Fibroblast of gingiva (primary cell): ENCODE measurements around the gene CFC1.
"Not testable (repeated sequence)": the region's sequence is repeated elsewhere in the genome, so short reads cannot be mapped to it uniquely, and the experiment has no call there.

Experiments used
- DNase-seq: peaks from one replicate; pipeline ENCODE4 v3.0.0-alpha.2; 2011; ENCODE audit warnings: low read depth

Gene CFC1

DNA sequence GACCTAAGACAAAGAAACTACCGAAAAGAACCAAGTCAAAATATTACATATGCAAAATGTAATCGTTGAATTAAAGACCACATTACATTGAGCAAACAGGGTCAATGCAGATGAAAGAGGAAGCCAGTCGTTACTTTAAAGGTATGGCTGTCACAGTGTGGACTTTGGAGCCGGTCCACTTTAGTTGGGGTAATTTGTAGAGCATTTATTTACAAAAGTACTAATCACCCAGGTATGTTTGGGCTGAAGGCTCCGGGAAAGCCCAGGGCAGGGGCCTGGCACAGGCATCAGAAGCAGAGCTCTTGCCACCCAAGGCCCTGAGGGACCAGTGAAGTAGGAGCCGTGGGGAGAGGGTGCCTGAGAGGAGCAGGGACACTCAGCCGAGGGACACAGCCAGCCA lies 15.8 kb downstream of the CFC1 start:
- DNase-seq = not testable (repeated sequence)

GRCh38 chr2:130582970-130583369 lies 16.4 kb downstream of the CFC1 start:
- DNase-seq = not testable (repeated sequence)

GRCh38 chr2:130581491-130581890 lies 17.9 kb downstream of the CFC1 start:
- DNase-seq = not testable (repeated sequence)

- not testable (repeated sequence) for DNase-seq
Measured at GRCh38 chr2:130579121-130579520, 20.3 kb downstream of the CFC1 start.

DNA sequence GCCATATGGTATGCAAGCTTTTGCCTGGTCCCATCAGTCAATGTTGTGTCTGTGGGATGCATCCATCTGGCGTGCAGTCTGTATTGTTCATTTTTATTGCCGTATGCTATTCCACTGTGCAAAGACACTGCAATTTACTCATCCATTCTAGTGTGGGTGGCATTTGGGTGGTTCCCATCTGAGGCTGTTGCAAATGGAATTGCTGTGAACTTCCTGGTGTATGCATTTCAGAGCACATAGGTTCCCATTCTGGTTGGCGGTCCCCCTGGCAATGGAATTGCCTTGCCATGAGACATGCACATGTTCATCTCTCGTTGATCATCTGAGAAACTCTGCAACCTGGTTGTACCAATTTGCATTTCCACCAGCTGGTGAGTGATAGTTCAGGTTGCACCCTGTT lies 21.8 kb downstream of the CFC1 start:
- DNase-seq = not testable (repeated sequence)

DNA sequence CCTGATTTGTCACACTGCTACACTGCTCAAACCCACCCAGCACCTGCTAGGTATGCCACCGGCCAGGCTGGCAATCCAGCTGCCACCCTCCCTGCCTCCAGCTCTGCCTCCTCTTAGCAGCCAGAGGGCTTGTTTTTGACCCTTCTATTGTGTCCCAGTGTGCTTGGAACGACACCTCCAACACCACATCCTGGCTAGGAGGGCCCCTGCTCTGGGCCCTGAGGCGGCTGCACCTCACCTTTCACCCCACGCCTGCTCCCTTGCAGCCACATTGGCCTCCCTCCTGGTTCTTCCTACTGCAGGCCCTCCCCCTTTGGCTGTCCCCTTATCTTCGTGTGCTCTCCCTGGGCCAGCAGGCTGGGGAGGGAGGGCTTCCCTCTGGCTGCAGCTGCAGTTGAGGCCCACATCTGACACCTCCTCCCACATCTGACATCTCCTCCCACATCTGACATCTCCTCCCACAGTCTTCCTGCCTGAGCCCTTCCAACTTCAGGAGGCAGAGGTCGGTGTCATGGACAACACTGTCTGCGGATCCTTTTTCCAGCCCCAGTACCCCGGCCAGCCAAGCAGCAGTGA lies 23.1 kb downstream of the CFC1 start:
- DNase-seq = not testable (repeated sequence)

DNA sequence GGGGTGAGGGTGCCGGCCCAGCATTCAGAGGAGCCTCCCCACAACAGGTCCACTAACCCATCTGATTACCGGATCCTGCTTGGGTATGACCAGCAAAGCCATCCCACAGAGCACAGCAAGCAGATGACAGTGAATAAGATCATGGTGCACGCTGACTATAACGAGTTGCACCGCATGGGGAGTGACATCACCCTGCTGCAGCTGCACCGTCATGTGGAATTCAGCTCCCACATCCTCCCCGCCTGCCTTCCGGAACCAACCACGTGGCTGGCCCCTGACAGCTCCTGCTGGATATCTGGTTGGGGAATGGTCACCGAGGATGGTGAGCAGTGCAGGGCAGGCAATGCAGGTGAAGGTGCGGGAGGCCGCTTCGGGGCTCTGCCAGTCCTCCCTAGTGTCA lies 25.1 kb downstream of the CFC1 start:
- not testable (repeated sequence) for DNase-seq

GRCh38 chr2:130571929-130572328 lies 27.4 kb downstream of the CFC1 start:
- not testable (repeated sequence) for DNase-seq

GRCh38 chr2:130566165-130566564 lies 33.2 kb downstream of the CFC1 start:
- DNase-seq = not testable (repeated sequence)

DNA sequence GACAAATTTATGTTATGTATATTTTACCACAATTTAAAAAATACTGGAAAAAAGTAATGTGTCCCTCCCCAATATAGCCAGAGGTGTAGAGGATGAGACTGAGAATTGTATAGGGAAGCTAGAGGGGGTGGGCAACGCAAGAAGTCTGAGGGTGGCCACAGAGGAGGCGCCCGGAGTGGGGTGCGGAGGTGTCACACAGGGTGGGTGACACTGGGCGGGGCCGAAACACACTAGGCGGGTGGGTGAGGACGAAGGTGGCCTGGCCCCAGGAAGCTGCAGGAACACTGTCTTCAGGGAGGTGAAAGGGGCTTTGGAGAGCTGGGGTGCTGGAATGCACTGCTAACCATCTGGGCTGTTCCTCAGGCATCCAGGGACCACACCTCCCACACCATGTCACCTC lies 42.9 kb downstream of the CFC1 start:
- not testable (repeated sequence) for DNase-seq

DNA sequence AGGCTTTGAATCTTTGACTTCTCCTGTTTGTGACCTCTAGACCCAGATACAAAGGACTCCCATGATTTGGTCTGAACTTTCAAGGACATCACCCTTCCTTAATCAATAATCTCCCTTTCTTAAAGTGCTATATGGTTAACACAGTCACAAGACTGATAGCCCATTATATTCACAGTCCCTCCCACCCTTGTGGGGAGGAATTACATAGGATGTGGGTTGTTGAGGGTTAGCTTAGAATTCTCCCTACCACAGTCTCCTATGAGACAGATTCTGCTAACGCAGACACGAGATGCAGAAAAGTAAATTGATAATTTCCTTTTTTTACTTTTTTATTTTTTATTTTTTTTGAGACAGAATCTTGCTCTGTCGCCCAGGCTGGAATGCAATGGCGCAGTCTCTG lies 45.2 kb downstream of the CFC1 start:
- DNase-seq = not testable (repeated sequence)

GRCh38 chr2:130549475-130549874 lies 49.9 kb downstream of the CFC1 start:
- DNase-seq = not testable (repeated sequence)

DNA sequence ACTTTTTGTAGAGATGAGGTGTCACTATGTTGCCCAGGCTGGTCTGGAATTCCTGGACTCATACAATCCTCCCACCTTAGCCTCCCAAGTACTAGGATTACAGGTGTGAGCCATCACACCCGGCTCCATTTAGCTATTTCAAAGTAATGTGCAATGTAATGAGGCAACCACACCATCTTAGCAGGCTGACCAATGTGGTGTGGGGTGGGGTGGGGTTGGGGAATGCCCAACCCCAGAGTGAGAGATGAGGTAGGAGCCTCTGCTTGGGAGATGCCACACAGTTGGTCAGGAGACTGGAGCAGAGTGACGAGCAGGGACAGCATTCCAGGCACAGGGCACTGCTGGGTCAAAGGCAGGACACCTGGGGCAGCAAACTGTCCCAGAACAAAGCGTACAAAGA lies 51.0 kb downstream of the CFC1 start:
- not testable (repeated sequence) for DNase-seq

DNA sequence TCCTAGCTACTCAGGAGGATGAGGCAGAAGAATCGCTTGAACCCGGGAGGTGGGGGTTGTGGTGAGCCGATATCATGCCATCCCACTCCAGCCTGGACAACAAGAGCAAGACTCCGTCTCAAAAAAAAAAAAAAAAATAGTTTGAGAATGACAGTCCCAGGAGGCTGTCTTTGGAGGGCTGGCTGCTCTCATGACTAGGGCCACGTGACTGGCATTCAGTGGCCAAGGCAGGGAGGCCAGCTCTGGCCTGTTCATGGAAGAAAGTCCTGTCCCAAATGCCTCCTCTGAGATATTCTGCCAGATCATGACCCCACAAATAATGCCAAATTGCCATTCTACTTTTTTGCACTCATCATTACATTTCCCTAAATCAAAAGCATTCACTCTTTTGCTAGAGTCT lies 54.4 kb downstream of the CFC1 start:
- not testable (repeated sequence) for DNase-seq

DNA sequence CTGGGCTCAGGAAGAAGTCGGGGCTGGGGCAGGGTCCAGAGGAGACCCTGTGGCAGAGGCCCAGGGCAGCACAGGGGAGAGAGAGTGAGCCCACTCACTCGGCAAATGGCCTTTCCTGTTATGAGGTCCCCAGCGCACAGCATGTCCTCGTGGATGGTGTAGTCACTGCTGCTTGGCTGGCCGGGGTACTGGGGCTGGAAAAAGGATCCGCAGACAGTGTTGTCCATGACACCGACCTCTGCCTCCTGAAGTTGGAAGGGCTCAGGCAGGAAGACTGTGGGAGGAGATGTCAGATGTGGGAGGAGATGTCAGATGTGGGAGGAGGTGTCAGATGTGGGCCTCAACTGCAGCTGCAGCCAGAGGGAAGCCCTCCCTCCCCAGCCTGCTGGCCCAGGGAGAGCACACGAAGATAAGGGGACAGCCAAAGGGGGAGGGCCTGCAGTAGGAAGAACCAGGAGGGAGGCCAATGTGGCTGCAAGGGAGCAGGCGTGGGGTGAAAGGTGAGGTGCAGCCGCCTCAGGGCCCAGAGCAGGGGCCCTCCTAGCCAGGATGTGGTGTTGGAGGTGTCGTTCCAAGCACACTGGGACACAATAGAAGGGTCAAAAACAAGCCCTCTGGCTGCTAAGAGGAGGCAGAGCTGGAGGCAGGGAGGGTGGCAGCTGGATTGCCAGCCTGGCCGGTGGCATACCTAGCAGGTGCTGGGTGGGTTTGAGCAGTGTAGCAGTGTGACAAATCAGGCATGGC lies 55.4 kb downstream of the CFC1 start:
- DNase-seq = not testable (repeated sequence)

GRCh38 chr2:130542789-130543188 lies 56.6 kb downstream of the CFC1 start:
- not testable (repeated sequence) for DNase-seq
